ENCODE measurements around the gene ZBTB24.
"Not testable (repeated sequence)": the region's sequence is repeated elsewhere in the genome, so short reads cannot be mapped to it uniquely, and the experiment has no call there.

The ZBTB24 gene

GRCh38 chr6:109461733-109462526 lies 21.1 kb downstream of the ZBTB24 start:
- peaks cover 67% of the 10 kb centered on the region for H3K36me3 ChIP-seq (ENCODE audit: insufficient read depth, low read length)

GRCh38 chr6:109461205-109461604 lies 21.8 kb downstream of the ZBTB24 start:
- ATAC-seq (ENCODE audit: insufficient read depth, low read depth); H3K4me1 ChIP-seq (ENCODE audit: insufficient read depth, low read length); H3K27ac ChIP-seq (ENCODE audit: low read length): not testable (repeated sequence)

More at GRCh38 chr6:109461733-109462526, 21.1 kb downstream of the ZBTB24 start:
- Histone ChIP-seq H3K4me2 (ENCODE audit: insufficient read depth, low read length) (no peak overlapping the region), H3K9ac (ENCODE audit: low read depth, low read length) (no peak overlapping the region), H3K4me3 (ENCODE audit: low read depth in 1 of 2, low read length in 2 of 2) (no peak overlapping the region), H3K27ac (ENCODE audit: low read length) (no peak overlapping the region), H3K27me3 (ENCODE audit: insufficient read depth, low read length, poor library complexity) (no peaks in the 10 kb centered on the region), H3K79me2 (ENCODE audit: insufficient read depth, low read length) (peaks cover 8% of the 10 kb centered on the region; the same call in 1 of the 2 replicates), H2AFZ (ENCODE audit: low read depth, low read length) (no peak overlapping the region), H4K20me1 (ENCODE audit: insufficient read depth, low read length) (peaks cover 4% of the 10 kb centered on the region; the same call in 1 of the 2 replicates), H3K4me1 (ENCODE audit: insufficient read depth, low read length) (no peaks in the 10 kb centered on the region), H3K9me3 (ENCODE audit: insufficient read depth, low read length, severe bottlenecking) (no peaks in the 10 kb centered on the region)
- TF ChIP-seq EZH2 (IDR thresholded peaks at IDR 0.05; ENCODE audit: borderline replicate concordance, low read depth, low read length, severe bottlenecking) (no peak), CTCF (IDR thresholded peaks at IDR 0.05; ENCODE audit: borderline replicate concordance, extremely low read depth, low read length, poor library complexity, severe bottlenecking) (no peak)
- no peak for ATAC-seq (ENCODE audit: insufficient read depth, low read depth)
- DNase-seq, result no peak

GRCh38 chr6:109460161-109460829 lies 22.7 kb downstream of the ZBTB24 start:
- H3K79me2 ChIP-seq (ENCODE audit: insufficient read depth, low read length), result peaks cover 3% of the 10 kb centered on the region; the same call in 1 of the 2 replicates
- TF ChIP-seq EZH2 (IDR thresholded peaks at IDR 0.05; ENCODE audit: borderline replicate concordance, low read depth, low read length, severe bottlenecking), result no peak
- no peak for TF ChIP-seq CTCF (IDR thresholded peaks at IDR 0.05; ENCODE audit: borderline replicate concordance, extremely low read depth, low read length, poor library complexity, severe bottlenecking)
- H3K4me2 ChIP-seq (ENCODE audit: insufficient read depth, low read length), result no peak overlapping the region
- peaks cover 9% of the 10 kb centered on the region for H3K4me1 ChIP-seq (ENCODE audit: insufficient read depth, low read length)
- ATAC-seq (ENCODE audit: insufficient read depth, low read depth) (no peak), DNase-seq (no peak)
- no peak overlapping the region for H2AFZ ChIP-seq (ENCODE audit: low read depth, low read length)
- H3K9ac ChIP-seq (ENCODE audit: low read depth, low read length), result no peak overlapping the region
- H3K9me3 ChIP-seq (ENCODE audit: insufficient read depth, low read length, severe bottlenecking), result no peaks in the 10 kb centered on the region
- H3K27me3 ChIP-seq (ENCODE audit: insufficient read depth, low read length, poor library complexity), result no peaks in the 10 kb centered on the region
- no peaks in the 10 kb centered on the region for H4K20me1 ChIP-seq (ENCODE audit: insufficient read depth, low read length)
- H3K36me3 ChIP-seq (ENCODE audit: insufficient read depth, low read length), result peaks cover 51% of the 10 kb centered on the region
- no peak overlapping the region for H3K27ac ChIP-seq (ENCODE audit: low read length)
- no peak overlapping the region for H3K4me3 ChIP-seq (ENCODE audit: low read depth in 1 of 2, low read length in 2 of 2)

More at GRCh38 chr6:109461205-109461604, 21.8 kb downstream of the ZBTB24 start:
- H3K4me2 ChIP-seq (ENCODE audit: insufficient read depth, low read length); H3K4me3 ChIP-seq (ENCODE audit: low read depth in 1 of 2, low read length in 2 of 2); H3K9me3 ChIP-seq (ENCODE audit: insufficient read depth, low read length, severe bottlenecking); H3K27me3 ChIP-seq (ENCODE audit: insufficient read depth, low read length, poor library complexity); DNase-seq; H4K20me1 ChIP-seq (ENCODE audit: insufficient read depth, low read length); H3K9ac ChIP-seq (ENCODE audit: low read depth, low read length); H3K79me2 ChIP-seq (ENCODE audit: insufficient read depth, low read length); H2AFZ ChIP-seq (ENCODE audit: low read depth, low read length): not testable (repeated sequence)
- H3K36me3 ChIP-seq (ENCODE audit: insufficient read depth, low read length), result peaks cover 60% of the 10 kb centered on the region
